Ectodermal cell (in vitro differentiated cells): ENCODE data around the gene RAB31.

Experiments used
- H3K27ac ChIP-seq: 2 replicates; pipeline ENCODE4 v1.7.0; 2013; ENCODE audit warnings: mild to moderate bottlenecking, low read depth, low read length; ENCODE audit not compliant: insufficient read depth, poor library complexity, severe bottlenecking
- H3K27me3 ChIP-seq: 2 replicates; pipeline ENCODE4 v1.7.0; 2013; ENCODE audit warnings: mild to moderate bottlenecking, low read length; ENCODE audit not compliant: insufficient read depth, control insufficient read depth, poor library complexity, severe bottlenecking
- H3K36me3 ChIP-seq: one replicate; pipeline ENCODE4 v1.7.0; 2013; ENCODE audit warnings: low read length; ENCODE audit not compliant: control insufficient read depth, insufficient read depth
- H3K4me1 ChIP-seq: one replicate; pipeline ENCODE4 v1.7.0; 2013; ENCODE audit warnings: low read length; ENCODE audit not compliant: control insufficient read depth, insufficient read depth
- H3K4me3 ChIP-seq: 2 replicates; pipeline ENCODE4 v1.7.0; 2013; ENCODE audit warnings: low read depth, low read length, control low read depth; ENCODE audit not compliant: insufficient read depth
- H3K9me3 ChIP-seq: 2 replicates; pipeline ENCODE4 v1.7.0; 2013; ENCODE audit warnings: mild to moderate bottlenecking, low read length, moderate library complexity; ENCODE audit not compliant: control insufficient read depth
- WGBS, 2 experiments: methylation state at CpG; one replicate each; pipeline ENCODE4 v1.1.7; 2013; ENCODE audit warnings: missing lambda C conversion rate in 2 of 2; 5-methylcytosine and 5-hydroxymethylcytosine counted together

Gene RAB31

DNA sequence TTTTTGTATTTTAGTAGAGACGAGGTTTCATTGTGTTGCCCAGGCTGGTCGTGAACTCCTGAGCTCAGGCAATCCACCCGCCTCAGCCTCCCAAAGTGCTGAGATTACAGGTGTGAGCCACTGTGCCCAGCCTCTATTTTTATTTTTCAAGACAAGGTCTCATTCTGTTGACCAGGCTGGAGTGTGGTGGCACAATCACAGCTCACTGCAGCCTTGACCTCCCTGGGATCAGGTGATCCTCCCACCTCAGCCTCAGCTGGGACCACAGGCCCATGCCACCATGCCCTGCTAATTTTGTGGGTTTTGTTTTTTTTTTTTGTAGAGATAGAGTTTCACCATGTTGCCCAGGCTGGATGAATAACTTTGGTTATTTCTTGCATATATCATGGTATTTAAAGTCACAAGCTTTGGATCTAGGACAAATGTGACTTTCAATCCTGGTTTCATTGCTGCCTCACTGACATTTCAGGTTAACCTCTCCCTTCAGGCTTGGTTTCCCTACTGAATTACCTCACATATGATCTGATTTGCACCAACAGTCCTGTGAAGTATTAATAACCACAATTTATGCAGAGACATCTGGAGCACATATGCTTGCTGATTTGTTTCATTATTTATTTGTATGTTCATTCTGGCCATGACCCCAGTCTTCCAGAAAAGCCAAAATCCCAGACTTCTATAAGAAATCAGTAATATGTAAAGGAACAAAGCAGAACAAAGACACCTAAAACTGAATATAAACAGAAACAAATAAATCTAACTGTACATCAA, 17.5 kb upstream of the RAB31 start:
- Histone ChIP-seq H3K27ac (no peak overlapping the region), H3K27me3 (no peaks in the 10 kb centered on the region), H3K4me1 (no peaks in the 10 kb centered on the region), H3K4me3 (no peak overlapping the region), H3K36me3 (no peaks in the 10 kb centered on the region), H3K9me3 (no peaks in the 10 kb centered on the region)
- 93 to 95% methylated on average over 3 of the region's 3 CpGs for WGBS, 2 experiments

DNA sequence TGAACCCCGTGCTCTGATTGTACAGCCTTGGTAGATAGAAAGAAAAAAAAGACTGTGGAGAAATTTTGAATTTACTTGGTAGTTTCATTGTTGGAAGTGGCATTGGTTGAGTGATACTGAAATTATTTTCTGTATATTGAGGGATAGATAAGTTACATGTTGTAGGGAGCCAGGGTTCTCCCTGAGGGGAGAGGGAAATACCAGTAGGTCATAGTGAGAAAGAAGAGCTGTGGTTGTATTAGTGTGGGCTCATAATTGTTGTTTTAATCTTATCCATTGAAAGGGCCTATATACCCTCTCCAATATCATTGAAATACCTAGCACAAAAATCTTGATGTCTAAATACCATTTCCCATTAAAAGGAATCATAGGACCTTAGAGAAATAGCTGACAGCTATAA, 16.9 kb upstream of the RAB31 start:
- Histone ChIP-seq H3K36me3 (no peaks in the 10 kb centered on the region), H3K4me1 (no peaks in the 10 kb centered on the region), H3K9me3 (no peaks in the 10 kb centered on the region), H3K27me3 (no peaks in the 10 kb centered on the region), H3K4me3 (no peak overlapping the region), H3K27ac (no peak overlapping the region)
- 86% methylated on average over 1 of the region's 1 CpG for WGBS, 2 experiments

GRCh38 chr18:9694174-9694573, 13.9 kb upstream of the RAB31 start:
- no peaks in the 10 kb centered on the region for H3K4me1 ChIP-seq

DNA sequence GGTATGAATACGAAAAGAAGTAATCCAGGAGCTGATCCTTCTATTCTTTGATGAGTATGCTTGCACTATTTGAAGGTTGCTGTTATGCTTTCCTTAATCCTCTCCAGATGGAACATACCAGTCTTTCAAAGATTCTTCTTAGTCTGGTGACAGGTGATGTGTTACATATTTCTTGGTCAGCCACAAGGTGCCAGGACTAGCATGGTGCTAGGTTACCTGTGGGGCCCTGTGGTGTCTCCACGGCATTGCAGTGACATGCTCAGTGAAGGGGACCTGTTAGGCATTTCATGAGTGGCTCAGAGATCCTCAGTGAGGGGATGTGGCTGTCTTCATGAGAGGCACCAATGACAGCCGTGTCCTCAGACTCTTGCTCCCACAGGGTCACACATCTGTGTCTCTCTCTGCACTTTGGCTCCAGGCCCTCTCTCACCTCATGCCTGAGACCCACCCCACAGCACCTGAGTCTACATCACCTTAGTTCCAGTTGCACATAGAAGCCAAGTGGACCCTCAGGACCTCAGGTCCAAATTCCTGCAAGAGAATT, 13.1 kb upstream of the RAB31 start:
- Histone ChIP-seq H3K4me1 (no peaks in the 10 kb centered on the region), H3K27me3 (no peaks in the 10 kb centered on the region), H3K9me3 (no peaks in the 10 kb centered on the region), H3K4me3 (no peak overlapping the region), H3K36me3 (no peaks in the 10 kb centered on the region), H3K27ac (no peak overlapping the region)
- WGBS, 2 experiments: 93 to 94% methylated on average over 3 of the region's 3 CpGs

More at GRCh38 chr18:9694174-9694573, 13.9 kb upstream of the RAB31 start:
- Histone ChIP-seq H3K9me3 (no peaks in the 10 kb centered on the region), H3K27ac (no peak overlapping the region), H3K36me3 (no peaks in the 10 kb centered on the region), H3K4me3 (no peak overlapping the region), H3K27me3 (no peaks in the 10 kb centered on the region)
- 84 to 86% methylated on average over 5 of the region's 5 CpGs for WGBS, 2 experiments

DNA sequence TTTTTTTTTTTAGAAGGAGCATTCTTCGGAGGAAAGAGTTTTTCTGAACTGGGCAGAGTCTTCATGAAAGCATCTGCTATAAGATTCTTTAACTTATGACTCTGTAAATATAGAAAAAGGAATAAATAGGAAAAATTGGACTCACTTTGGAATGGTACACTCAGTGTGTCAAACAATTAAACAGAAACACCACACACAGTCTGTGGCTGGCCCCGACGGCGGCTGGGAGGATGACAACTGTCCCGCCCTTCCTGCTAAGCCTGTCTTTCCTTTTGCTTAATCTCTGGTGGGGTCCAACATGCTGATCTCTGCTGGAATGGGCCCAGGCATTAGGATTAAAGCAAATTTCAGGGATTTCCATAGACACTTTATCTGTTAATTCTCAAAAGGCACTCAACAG, 12.5 kb upstream of the RAB31 start:
- Histone ChIP-seq H3K27ac (no peak overlapping the region), H3K9me3 (no peaks in the 10 kb centered on the region), H3K4me3 (no peak overlapping the region), H3K36me3 (no peaks in the 10 kb centered on the region), H3K4me1 (no peaks in the 10 kb centered on the region), H3K27me3 (no peaks in the 10 kb centered on the region)
- 66 to 70% methylated on average over 4 of the region's 5 CpGs for WGBS, 2 experiments

DNA sequence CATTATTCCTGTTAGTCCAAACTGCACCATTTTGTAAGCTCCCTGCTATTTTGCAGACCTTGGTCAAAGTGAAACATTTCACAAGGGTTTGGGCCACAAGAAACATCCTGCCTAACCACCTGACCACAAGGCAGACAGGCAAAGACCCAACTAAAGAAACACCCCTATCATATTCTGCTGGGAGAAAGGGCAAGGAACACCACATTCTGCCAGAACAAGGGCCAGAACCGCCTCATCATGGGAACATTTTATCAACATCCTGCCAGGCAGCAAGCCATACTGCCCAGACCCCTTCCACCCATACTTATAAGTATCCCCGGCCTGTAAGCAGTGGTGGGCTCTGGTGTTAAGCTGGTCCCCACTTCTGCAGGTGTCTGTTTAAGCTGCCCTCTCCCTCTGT, 12.0 kb upstream of the RAB31 start:
- Histone ChIP-seq H3K4me3 (no peak overlapping the region), H3K36me3 (no peaks in the 10 kb centered on the region), H3K27ac (no peak overlapping the region), H3K27me3 (no peaks in the 10 kb centered on the region), H3K9me3 (no peaks in the 10 kb centered on the region), H3K4me1 (no peaks in the 10 kb centered on the region)
- 87 to 90% methylated on average over 2 of the region's 2 CpGs for WGBS, 2 experiments

- no peaks in the 10 kb centered on the region for H3K4me1 ChIP-seq
- no peak overlapping the region for H3K4me3 ChIP-seq
- WGBS, 2 experiments: 73% methylated on average over 1 of the region's 1 CpG; no CpG with 5 or more reads in 1 of the 2 experiments
- H3K27me3 ChIP-seq: no peaks in the 10 kb centered on the region
- no peak overlapping the region for H3K27ac ChIP-seq
- H3K9me3 ChIP-seq: no peaks in the 10 kb centered on the region
- H3K36me3 ChIP-seq: no peaks in the 10 kb centered on the region
These were observed 11.4 kb upstream of the RAB31 start for GRCh38 chr18:9696701-9697100.

DNA sequence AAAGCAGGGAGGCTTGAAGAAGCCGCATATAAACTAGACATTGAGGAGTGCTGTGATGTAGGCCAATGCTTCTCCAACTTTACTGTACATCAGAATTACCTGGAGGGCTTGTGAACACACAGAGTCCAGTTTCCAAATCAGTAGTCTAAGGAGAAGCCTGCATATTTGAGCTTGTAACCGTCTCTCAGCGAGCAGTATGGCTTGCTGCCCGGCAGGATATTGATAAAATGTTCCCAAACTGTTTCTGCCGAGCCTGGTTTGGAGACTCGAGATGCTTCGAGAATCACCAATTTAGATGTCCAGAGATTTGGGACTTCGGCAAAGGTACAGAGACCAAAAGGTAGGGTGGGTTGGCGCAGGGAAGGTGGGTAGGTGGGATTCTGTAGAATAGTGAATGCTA, 11.0 kb upstream of the RAB31 start:
- no peak overlapping the region for H3K27ac ChIP-seq
- H3K9me3 ChIP-seq: no peaks in the 10 kb centered on the region
- no peaks in the 10 kb centered on the region for H3K4me1 ChIP-seq
- no peaks in the 10 kb centered on the region for H3K27me3 ChIP-seq
- WGBS, 2 experiments: 96 to 97% methylated on average over 9 of the region's 9 CpGs
- no peaks in the 10 kb centered on the region for H3K36me3 ChIP-seq
- no peak overlapping the region for H3K4me3 ChIP-seq

DNA sequence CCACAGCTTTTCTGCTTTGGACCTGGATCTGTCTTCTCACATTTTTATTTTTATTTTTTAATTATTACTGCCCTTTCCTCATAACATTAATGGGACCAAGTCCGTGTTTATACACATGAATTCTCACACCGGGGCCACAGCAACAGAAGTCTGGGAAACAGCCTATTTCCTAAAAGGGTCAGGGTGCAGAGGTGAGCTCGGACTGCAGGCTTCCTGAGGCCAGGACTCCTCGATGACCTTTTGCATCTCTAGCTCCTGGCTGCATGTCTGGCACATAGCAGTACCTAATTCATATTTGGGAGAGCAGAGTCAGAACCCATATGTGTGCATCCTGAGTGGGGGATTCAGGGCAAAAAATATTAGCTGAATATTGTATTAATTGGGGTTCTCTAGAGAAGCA, 9.6 kb upstream of the RAB31 start:
- Histone ChIP-seq H3K27ac (no peak overlapping the region), H3K4me1 (no peaks in the 10 kb centered on the region), H3K36me3 (no peaks in the 10 kb centered on the region), H3K27me3 (no peaks in the 10 kb centered on the region), H3K9me3 (no peaks in the 10 kb centered on the region), H3K4me3 (no peak overlapping the region)
- 93 to 95% methylated on average over 4 of the region's 4 CpGs for WGBS, 2 experiments

DNA sequence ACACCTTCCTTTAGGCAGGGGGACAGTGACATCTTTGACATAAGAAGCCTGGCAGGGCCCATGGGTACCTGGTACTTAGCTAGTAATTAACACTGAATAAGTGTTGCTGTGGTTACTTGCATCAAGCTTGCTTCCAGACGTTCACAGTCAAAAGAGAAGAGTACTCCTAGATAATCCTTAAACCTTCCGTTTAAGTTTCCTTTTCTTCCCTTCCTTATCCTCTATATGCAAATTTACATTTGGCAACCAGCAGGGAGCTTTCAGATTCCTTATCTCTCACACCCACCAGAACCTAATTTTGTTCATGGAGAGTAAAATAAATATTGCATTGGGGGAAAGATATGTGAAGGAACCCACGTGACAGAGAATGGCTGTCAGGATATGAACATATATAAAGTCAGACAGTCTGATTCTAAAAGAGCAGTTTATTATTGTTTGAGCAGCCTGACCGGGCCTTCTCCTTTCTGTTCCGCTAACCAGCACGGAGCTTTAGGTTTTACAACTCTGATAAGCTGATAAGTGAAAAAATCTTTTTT, 7.8 kb upstream of the RAB31 start:
- WGBS, 2 experiments: 71 to 72% methylated on average over 6 of the region's 6 CpGs
- Histone ChIP-seq H3K4me3 (no peak overlapping the region), H3K27me3 (peaks cover 4% of the 10 kb centered on the region)

More for the DNA sequence above, 7.8 kb upstream of the RAB31 start:
- Histone ChIP-seq H3K36me3 (no peaks in the 10 kb centered on the region), H3K4me1 (no peaks in the 10 kb centered on the region), H3K27ac (no peak overlapping the region), H3K9me3 (no peaks in the 10 kb centered on the region)
